ENCODE results near the gene CSMD2. TPM values are rescaled to one million over a fixed set of nuclear protein-coding genes. Genes with fewer than 3 reads are reported as not detected.

Gene CSMD2
- total RNA-seq, 1 donor from 2014 or later, result 0.55 TPM

GRCh38 chr1:33713058-33713877 lies 451.8 kb downstream of the CSMD2 start:
- Mint-ChIP-seq H3K4me1 (ENCODE audit: low read depth) (no peaks in the 10 kb centered on the region), H3K36me3 (ENCODE audit: low read depth) (no peaks in the 10 kb centered on the region), H3K9me3 (ENCODE audit: low read depth) (no peaks in the 10 kb centered on the region), H3K4me3 (ENCODE audit: unreplicated experiment) (no peak overlapping the region), H3K27me3 (ENCODE audit: low read depth) (peaks cover 6% of the 10 kb centered on the region), H3K27ac (ENCODE audit: unreplicated experiment) (no peak overlapping the region)
- TF ChIP-seq CTCF (IDR thresholded peaks at IDR 0.05), result no peak
- no peak for DNase-seq (ENCODE audit: low spot score)

- no peak for DNase-seq (ENCODE audit: low spot score)
- Mint-ChIP-seq H3K4me3 (ENCODE audit: unreplicated experiment) (no peak overlapping the region), H3K27me3 (ENCODE audit: low read depth) (peaks cover 7% of the 10 kb centered on the region), H3K9me3 (ENCODE audit: low read depth) (no peaks in the 10 kb centered on the region), H3K36me3 (ENCODE audit: low read depth) (no peaks in the 10 kb centered on the region), H3K27ac (ENCODE audit: unreplicated experiment) (no peak overlapping the region), H3K4me1 (ENCODE audit: low read depth) (no peaks in the 10 kb centered on the region)
- no peak for TF ChIP-seq CTCF (IDR thresholded peaks at IDR 0.05)
These were observed 452.8 kb downstream of the CSMD2 start for GRCh38 chr1:33712186-33712585.

GRCh38 chr1:33711511-33711910 lies 453.5 kb downstream of the CSMD2 start:
- Mint-ChIP-seq H3K36me3 (ENCODE audit: low read depth) (no peaks in the 10 kb centered on the region), H3K9me3 (ENCODE audit: low read depth) (no peaks in the 10 kb centered on the region), H3K4me3 (ENCODE audit: unreplicated experiment) (no peak overlapping the region), H3K27me3 (ENCODE audit: low read depth) (peaks cover 7% of the 10 kb centered on the region), H3K4me1 (ENCODE audit: low read depth) (no peaks in the 10 kb centered on the region), H3K27ac (ENCODE audit: unreplicated experiment) (no peak overlapping the region)
- no peak for TF ChIP-seq CTCF (IDR thresholded peaks at IDR 0.05)
- no peak for DNase-seq (ENCODE audit: low spot score)

- DNase-seq (ENCODE audit: low spot score), result no peak
- Mint-ChIP-seq H3K4me3 (ENCODE audit: unreplicated experiment) (no peak overlapping the region), H3K36me3 (ENCODE audit: low read depth) (no peaks in the 10 kb centered on the region), H3K27ac (ENCODE audit: unreplicated experiment) (no peak overlapping the region), H3K9me3 (ENCODE audit: low read depth) (no peaks in the 10 kb centered on the region), H3K27me3 (ENCODE audit: low read depth) (peaks cover 7% of the 10 kb centered on the region), H3K4me1 (ENCODE audit: low read depth) (no peaks in the 10 kb centered on the region)
- TF ChIP-seq CTCF (IDR thresholded peaks at IDR 0.05), result no peak
These were observed 454.1 kb downstream of the CSMD2 start for GRCh38 chr1:33710967-33711366.

- Mint-ChIP-seq H3K4me1 (ENCODE audit: low read depth) (no peaks in the 10 kb centered on the region), H3K9me3 (ENCODE audit: low read depth) (no peaks in the 10 kb centered on the region), H3K27me3 (ENCODE audit: low read depth) (peaks cover 7% of the 10 kb centered on the region), H3K27ac (ENCODE audit: unreplicated experiment) (no peak overlapping the region), H3K36me3 (ENCODE audit: low read depth) (no peaks in the 10 kb centered on the region), H3K4me3 (ENCODE audit: unreplicated experiment) (no peak overlapping the region)
- DNase-seq (ENCODE audit: low spot score), result no peak
- TF ChIP-seq CTCF (IDR thresholded peaks at IDR 0.05), result no peak
These were observed 455.0 kb downstream of the CSMD2 start for GRCh38 chr1:33709783-33710718.
